PFSK-1 (cell line): ENCODE results near the gene MARCHF3.

Experiments used
- FOXP2 ChIP-seq: optimal IDR thresholded peaks from 2 replicates; pipeline ENCODE3; 2011; ENCODE audit warnings: borderline replicate concordance, control low read depth, inconsistent platforms; ENCODE audit not compliant: insufficient read depth; ENCODE audit errors: extremely low read length, extremely low read depth
- POLR2AphosphoS5 ChIP-seq: IDR thresholded peaks from 2 replicates; pipeline ENCODE4 v1.6.1; 2012; ENCODE audit warnings: low read depth, mild to moderate bottlenecking, control low read depth, low read length, moderate library complexity
- TF ChIP-seq, protein P1 (sequence below), 2 experiments: IDR thresholded peaks; 2 replicates each; pipeline versions ENCODE4 v1.6.1 to v1.8.0; 2011 to 2012; ENCODE audit warnings: low read depth in 2 of 2, low read length in 2 of 2, control low read depth in 1 of 2, inconsistent platforms in 1 of 2, mild to moderate bottlenecking in 1 of 2, moderate library complexity in 1 of 2; ENCODE audit not compliant: insufficient read depth in 1 of 2

DNA sequence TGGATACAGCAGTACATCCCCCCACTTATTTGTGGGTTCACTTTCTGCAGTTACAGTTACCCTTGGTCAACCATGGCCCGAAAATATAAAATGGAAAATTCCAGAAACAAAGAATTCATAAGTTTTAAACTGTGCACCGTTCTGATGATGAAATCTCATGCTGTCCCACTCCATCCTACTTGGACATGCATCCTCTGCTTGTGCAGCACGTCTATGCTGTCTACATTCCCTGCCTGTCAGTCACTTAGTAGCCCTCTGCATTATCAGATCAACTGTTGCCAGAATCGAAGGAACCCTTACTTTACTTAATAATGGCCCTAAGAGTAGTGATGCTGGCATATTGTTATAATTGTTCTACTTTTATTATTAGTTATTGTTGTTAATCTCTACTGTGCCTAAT, 14.6 kb downstream of the MARCHF3 start:
- TF ChIP-seq POLR2AphosphoS5 (no peak), FOXP2 (no peak)
- TF ChIP-seq, protein P1, sequence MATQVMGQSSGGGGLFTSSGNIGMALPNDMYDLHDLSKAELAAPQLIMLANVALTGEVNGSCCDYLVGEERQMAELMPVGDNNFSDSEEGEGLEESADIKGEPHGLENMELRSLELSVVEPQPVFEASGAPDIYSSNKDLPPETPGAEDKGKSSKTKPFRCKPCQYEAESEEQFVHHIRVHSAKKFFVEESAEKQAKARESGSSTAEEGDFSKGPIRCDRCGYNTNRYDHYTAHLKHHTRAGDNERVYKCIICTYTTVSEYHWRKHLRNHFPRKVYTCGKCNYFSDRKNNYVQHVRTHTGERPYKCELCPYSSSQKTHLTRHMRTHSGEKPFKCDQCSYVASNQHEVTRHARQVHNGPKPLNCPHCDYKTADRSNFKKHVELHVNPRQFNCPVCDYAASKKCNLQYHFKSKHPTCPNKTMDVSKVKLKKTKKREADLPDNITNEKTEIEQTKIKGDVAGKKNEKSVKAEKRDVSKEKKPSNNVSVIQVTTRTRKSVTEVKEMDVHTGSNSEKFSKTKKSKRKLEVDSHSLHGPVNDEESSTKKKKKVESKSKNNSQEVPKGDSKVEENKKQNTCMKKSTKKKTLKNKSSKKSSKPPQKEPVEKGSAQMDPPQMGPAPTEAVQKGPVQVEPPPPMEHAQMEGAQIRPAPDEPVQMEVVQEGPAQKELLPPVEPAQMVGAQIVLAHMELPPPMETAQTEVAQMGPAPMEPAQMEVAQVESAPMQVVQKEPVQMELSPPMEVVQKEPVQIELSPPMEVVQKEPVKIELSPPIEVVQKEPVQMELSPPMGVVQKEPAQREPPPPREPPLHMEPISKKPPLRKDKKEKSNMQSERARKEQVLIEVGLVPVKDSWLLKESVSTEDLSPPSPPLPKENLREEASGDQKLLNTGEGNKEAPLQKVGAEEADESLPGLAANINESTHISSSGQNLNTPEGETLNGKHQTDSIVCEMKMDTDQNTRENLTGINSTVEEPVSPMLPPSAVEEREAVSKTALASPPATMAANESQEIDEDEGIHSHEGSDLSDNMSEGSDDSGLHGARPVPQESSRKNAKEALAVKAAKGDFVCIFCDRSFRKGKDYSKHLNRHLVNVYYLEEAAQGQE (IDR thresholded peaks at IDR 0.05; ENCODE audit: insufficient read depth in 1 of 2, low read depth in 2 of 2, low read length in 2 of 2) = no peak
